Nephron (organoid): Measurements from ENCODE around the gene SLC27A5.
"Not testable (repeated sequence)": the region's sequence is repeated elsewhere in the genome, so short reads cannot be mapped to it uniquely, and the experiment has no call there.

Experiments used
- H3K27ac Mint-ChIP-seq, 3 experiments: 2 replicates each; pipeline ENCODE4 v1.8.0; 2020; ENCODE audit warnings: mixed read lengths in 3 of 3, mild to moderate bottlenecking in 2 of 3, moderate library complexity in 1 of 3
- H3K27me3 Mint-ChIP-seq: 2 replicates; pipeline ENCODE4 v1.8.0; 2021; ENCODE audit warnings: low read depth, mild to moderate bottlenecking, moderate library complexity, mixed read lengths
- H3K36me3 Mint-ChIP-seq: 2 replicates; pipeline ENCODE4 v1.8.0; 2020; ENCODE audit warnings: low read depth, mixed read lengths
- H3K4me1 Mint-ChIP-seq: 2 replicates; pipeline ENCODE4 v1.8.0; 2020; ENCODE audit warnings: mixed read lengths
- H3K4me3 Mint-ChIP-seq, 3 experiments: 2 replicates each; pipeline ENCODE4 v1.8.0; 2020; ENCODE audit warnings: mild to moderate bottlenecking in 3 of 3, mixed read lengths in 3 of 3, moderate library complexity in 2 of 3
- H3K9me3 Mint-ChIP-seq: 2 replicates; pipeline ENCODE4 v1.8.0; 2020; ENCODE audit warnings: mixed read lengths
- TF ChIP-seq, protein P1 (sequence below), 3 experiments: fragments of 200-600 bp; sonication (generic); IDR thresholded peaks; one replicate each; pipeline ENCODE4 v1.5.0; 2021; ENCODE audit warnings: antibody characterized with exemption in 3 of 3; ENCODE audit not compliant: unreplicated experiment in 3 of 3

Gene SLC27A5

DNA sequence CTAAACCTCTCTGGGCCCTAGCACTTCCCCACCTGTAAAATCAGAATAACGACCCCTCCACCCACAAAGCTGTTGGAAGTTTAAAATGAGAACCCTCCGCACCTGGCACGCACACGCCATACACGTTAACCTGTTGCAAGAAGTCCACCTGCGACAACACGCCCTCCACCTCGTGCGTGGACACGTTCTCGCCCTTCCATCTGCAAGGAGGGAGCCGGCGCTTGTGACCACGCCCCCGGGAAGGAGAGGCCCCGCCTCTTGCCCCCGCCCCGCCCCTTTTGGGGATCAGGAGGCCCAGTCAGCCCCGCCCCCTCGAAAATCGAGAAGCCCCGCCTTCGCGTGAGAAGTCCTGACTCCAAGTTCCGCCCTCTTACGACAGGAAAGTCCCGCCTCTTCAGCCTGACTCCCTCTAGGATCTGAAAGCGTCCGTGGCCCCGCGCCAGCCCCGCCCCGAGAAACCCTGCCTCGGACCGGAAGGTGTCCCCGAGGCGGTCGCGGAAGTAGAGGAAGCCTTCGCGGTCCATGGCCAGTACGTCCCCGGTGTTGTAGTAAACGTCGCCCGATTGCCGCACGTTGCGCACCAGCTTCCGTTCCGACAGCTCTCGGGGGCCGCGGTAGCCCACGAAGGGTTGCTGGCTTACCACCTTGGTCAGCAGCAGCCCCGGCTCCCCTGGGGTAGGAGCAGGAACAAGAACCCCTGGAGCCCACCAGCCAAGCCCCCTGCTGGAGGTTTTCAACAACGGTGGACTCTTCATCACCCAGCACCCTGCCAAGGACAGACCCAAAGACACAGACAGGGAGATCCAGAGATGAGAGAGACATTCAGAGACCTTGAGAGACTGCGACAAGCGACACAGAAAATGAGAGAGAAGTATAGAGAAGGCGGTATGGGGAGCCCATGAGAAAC is 12.5 kb downstream of the SLC27A5 start:
- TF ChIP-seq, protein P1, sequence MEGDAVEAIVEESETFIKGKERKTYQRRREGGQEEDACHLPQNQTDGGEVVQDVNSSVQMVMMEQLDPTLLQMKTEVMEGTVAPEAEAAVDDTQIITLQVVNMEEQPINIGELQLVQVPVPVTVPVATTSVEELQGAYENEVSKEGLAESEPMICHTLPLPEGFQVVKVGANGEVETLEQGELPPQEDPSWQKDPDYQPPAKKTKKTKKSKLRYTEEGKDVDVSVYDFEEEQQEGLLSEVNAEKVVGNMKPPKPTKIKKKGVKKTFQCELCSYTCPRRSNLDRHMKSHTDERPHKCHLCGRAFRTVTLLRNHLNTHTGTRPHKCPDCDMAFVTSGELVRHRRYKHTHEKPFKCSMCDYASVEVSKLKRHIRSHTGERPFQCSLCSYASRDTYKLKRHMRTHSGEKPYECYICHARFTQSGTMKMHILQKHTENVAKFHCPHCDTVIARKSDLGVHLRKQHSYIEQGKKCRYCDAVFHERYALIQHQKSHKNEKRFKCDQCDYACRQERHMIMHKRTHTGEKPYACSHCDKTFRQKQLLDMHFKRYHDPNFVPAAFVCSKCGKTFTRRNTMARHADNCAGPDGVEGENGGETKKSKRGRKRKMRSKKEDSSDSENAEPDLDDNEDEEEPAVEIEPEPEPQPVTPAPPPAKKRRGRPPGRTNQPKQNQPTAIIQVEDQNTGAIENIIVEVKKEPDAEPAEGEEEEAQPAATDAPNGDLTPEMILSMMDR (IDR thresholded peaks at IDR 0.05; ENCODE audit: unreplicated experiment in 3 of 3): peak in 2 of 3 experiments; percentile 18 to 43
- Mint-ChIP-seq H3K27ac (peak overlapping the region; percentile 84 to 96 (median 86)), H3K27me3 (peaks cover 4% of the 10 kb centered on the region), H3K9me3 (peaks cover 3% of the 10 kb centered on the region), H3K4me1 (peaks cover 14% of the 10 kb centered on the region), H3K36me3 (no peaks in the 10 kb centered on the region), H3K4me3 (peak overlapping the region; percentile 90 to 91 (median 90))

DNA sequence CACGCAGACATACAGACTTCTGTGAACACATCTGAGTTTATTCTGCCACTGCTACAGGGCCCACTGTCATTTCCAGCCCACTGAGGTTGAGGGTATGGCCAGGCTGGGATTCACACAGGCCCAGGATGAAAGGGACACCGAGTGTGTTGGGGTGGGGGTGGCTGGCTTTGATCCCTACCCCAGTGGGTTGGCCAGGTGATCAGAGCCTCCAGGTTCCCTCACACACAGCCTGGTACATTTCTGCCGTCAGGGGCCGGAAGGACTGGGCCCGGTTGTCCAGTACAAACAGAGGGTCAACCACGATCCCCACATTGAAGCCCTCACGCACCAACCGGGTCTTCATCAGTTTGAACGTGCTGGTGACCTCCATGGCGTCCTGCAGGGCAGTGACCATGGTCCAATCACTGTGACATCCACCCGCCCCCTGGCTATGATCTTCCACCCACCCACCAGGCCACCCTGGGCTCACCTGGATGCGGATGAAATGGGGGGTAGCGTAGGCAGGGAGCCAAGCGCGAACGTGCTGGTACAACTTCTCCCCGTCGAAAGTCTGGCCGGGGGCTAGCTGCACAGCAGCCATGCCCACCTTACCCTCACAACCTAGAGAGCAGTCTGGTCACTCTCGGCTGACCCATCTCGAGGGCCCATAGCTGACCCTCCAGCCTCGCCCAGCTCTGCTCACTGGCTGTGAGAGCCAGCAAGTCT is 13.3 kb downstream of the SLC27A5 start:
- Mint-ChIP-seq H3K36me3 (no peaks in the 10 kb centered on the region), H3K4me3 (peak overlapping the region; percentile 90 to 91 (median 90)), H3K9me3 (peaks cover 3% of the 10 kb centered on the region), H3K27ac (peak overlapping the region; percentile 84 to 96 (median 86)), H3K27me3 (peaks cover 4% of the 10 kb centered on the region), H3K4me1 (peaks cover 14% of the 10 kb centered on the region)
- TF ChIP-seq, protein P1 (IDR thresholded peaks at IDR 0.05; ENCODE audit: unreplicated experiment in 3 of 3): no peak

DNA sequence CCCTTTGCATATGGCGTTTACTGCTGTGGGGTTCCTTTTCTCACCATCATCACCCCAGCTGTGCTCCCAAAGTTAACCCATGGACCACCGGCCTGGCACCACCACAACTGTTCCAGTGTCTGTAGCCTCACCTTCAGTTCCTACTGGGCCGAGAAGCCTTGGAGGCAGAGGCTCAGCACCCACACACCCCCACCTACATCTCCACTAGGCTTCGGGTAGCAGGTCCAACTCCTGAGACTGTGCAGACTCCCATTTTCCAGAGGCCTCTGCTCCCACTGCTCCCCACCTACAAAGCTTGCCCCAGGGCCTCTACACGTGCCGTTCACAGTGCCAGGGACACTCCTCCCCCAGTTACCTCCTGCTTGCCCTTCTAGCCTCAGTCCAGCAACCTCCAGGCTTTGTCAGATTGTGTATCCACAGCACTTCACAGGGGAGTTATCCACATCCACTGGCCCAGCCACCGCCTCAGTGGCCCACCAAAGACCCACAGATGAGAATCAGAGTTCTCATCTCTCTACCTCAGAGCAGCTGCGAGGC is 14.1 kb downstream of the SLC27A5 start:
- peak overlapping the region; percentile 15 to 34 (median 30) for H3K4me3 Mint-ChIP-seq
- peaks cover 14% of the 10 kb centered on the region for H3K4me1 Mint-ChIP-seq
- no peak overlapping the region for H3K27ac Mint-ChIP-seq
- H3K36me3 Mint-ChIP-seq: no peaks in the 10 kb centered on the region
- H3K27me3 Mint-ChIP-seq: peaks cover 4% of the 10 kb centered on the region
- peaks cover 3% of the 10 kb centered on the region for H3K9me3 Mint-ChIP-seq
- TF ChIP-seq, protein P1 (IDR thresholded peaks at IDR 0.05; ENCODE audit: unreplicated experiment in 3 of 3): no peak

DNA sequence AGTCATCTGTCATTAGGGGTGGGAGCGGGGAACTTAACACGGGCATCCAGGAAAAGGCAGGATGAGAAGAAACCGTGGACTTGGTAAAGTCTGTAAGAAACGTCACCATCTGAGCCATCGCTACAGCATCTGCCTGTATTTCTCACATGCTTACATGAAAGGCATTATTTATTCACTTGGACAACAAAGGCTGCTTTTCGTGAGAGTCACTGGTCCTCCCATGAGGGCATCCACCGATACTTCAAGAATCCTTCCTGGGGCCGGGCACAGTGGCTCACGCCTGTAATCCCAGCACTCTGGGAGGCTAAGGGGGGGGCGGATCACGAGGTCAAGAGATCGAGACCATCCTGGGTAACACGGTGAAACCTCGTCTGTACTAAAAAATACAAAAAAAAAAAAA is 19.5 kb downstream of the SLC27A5 start:
- Mint-ChIP-seq H3K4me1 (no peaks in the 10 kb centered on the region), H3K27ac (no peak overlapping the region), H3K36me3 (no peaks in the 10 kb centered on the region), H3K27me3 (no peaks in the 10 kb centered on the region), H3K4me3 (no peak overlapping the region), H3K9me3 (no peaks in the 10 kb centered on the region)
- TF ChIP-seq, protein P1 (IDR thresholded peaks at IDR 0.05; ENCODE audit: unreplicated experiment in 3 of 3): no peak

DNA sequence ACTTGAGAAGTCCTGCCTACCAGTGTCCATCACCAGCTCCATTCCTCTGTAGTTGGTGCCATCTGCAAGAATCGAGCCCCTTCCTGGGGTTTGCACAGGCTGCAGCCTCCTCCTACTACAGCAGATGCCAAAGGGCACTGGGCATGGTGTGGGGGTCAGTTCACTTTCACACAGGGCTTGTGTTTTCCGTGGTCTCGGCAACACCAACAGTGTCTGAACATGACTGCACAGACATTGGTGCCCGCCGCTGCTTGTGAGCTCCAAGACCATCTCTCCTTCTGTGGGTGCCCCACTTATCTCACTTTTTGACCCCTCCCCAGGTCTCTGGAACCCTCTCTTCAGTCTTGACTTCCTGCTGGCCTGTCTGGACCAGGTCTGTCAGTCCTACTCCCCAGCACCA is 20.4 kb downstream of the SLC27A5 start:
- H3K4me1 Mint-ChIP-seq: no peaks in the 10 kb centered on the region
- no peaks in the 10 kb centered on the region for H3K36me3 Mint-ChIP-seq
- H3K4me3 Mint-ChIP-seq: no peak overlapping the region
- H3K27ac Mint-ChIP-seq: no peak overlapping the region
- no peaks in the 10 kb centered on the region for H3K9me3 Mint-ChIP-seq
- H3K27me3 Mint-ChIP-seq: no peaks in the 10 kb centered on the region
- TF ChIP-seq, protein P1 (IDR thresholded peaks at IDR 0.05; ENCODE audit: unreplicated experiment in 3 of 3): no peak

DNA sequence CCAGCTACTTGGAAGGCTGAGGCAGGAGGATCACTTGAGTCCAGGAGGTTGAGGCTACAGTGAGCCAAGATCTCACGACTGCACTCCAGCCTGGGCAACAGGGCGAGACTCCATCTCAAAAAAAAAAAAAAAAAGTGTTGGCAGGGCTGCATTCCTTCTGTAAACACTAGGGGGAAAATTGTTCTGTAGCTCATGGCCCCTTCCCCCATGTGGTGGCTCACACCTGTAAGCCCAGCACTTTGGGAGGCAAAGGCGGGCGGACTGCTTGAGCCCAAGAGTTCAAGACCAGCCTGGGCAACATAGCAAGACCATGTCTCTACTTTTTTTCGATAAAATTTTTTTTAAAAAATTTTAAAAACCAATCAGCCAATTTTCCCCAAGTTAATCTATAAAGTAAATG is 27.4 kb downstream of the SLC27A5 start:
- not testable (repeated sequence) for H3K36me3 Mint-ChIP-seq, H3K4me3 Mint-ChIP-seq, H3K27ac Mint-ChIP-seq, H3K4me1 Mint-ChIP-seq, H3K9me3 Mint-ChIP-seq, H3K27me3 Mint-ChIP-seq
